ENCODE data around the gene RNU1-3.

DNA sequence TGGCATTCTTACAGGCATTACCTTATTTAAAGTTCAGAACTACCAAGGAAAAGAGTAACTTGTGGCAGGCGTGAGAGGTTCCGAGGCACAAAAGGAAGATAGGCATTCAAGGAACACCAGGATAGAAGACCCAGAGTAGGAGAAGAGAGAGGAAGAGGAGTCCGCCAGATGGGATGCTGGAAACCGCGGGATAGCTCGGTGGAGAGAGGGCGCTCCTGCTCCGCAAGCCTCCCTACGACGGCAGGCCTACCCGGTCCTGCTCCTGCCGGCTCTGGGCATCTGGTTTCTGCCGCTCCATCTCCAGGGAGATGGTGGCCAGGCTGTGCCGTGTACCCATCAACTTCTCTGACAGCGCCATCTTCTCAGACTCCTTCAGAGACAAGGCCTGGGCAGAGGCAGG, 48.0 kb downstream of the RNU1-3 start:
- TF ChIP-seq, protein P1, sequence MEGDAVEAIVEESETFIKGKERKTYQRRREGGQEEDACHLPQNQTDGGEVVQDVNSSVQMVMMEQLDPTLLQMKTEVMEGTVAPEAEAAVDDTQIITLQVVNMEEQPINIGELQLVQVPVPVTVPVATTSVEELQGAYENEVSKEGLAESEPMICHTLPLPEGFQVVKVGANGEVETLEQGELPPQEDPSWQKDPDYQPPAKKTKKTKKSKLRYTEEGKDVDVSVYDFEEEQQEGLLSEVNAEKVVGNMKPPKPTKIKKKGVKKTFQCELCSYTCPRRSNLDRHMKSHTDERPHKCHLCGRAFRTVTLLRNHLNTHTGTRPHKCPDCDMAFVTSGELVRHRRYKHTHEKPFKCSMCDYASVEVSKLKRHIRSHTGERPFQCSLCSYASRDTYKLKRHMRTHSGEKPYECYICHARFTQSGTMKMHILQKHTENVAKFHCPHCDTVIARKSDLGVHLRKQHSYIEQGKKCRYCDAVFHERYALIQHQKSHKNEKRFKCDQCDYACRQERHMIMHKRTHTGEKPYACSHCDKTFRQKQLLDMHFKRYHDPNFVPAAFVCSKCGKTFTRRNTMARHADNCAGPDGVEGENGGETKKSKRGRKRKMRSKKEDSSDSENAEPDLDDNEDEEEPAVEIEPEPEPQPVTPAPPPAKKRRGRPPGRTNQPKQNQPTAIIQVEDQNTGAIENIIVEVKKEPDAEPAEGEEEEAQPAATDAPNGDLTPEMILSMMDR (conservative IDR thresholded peaks at IDR 0.05; ENCODE audit: low read length): no peak
- TF ChIP-seq EZH2phosphoT487 (IDR thresholded peaks at IDR 0.05; ENCODE audit: borderline replicate concordance): no peak
